GM19468 (cell line): ENCODE data around the gene BASP1.

ENCODE experiments used
- ATAC-seq: cut with Tn5 transposase; IDR thresholded peaks from one replicate; pipeline ENCODE4 v1.9.1; 2021; ENCODE audit warnings: mild to moderate bottlenecking, moderate library complexity, moderate number of reproducible peaks; ENCODE audit not compliant: unreplicated experiment; ENCODE audit errors: extremely low read depth

BASP1 gene

DNA sequence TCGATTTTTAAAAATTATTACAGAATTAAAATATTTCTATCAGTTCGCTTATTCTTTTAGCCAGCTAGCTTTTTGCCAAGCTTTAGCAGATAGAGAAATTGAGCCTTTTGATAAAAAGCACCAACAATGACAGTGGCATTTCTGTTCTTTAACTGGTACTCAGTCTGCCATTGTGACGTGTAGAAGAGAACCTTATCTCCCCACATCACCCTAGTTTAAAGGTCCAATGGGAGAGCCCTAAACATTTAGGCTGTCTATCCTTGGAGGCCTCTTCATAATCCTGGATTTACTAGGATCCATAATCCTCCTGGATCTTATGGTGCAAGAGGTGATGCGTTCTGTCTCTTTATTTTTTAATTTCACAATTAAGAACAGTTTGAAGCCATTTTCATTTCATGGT, 3.0 kb downstream of the BASP1 start:
- no peak for ATAC-seq

DNA sequence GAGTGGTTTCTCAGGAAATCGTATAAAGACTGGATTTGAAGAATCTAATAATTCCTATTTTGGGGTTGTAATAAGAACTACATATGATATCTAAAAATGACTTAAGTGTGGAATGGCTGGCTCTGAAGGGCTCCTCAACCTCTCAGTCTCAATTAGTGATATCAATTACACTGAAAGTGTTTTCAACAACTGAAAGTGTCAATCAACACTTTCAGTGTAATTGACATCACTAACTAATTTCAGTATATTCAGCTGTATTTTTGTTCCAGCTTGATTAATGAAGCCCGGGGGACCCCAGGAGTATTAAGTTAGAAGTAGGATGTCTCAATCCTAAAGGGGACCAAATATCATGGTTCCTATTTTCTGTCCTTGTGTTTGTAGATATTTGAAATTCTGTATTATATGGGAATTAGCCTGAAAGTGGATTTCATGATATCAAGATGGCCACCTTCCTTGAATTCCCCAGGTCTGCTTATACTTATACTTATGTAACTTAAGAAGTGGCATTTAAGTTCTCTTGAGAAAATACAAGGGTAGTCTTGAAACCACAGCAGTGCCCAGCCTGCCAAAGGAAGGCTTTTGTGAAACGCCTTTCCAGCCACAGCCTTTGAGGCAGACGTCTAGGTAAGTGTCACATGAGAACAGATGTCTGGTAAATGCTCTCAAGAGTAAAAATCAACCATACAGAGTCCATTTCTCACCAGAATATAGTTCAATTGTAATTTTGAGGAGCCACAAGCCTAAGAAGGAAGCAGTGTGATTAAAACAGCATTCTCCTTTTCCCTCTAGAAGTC, 4.6 kb downstream of the BASP1 start:
- no peak for ATAC-seq

DNA sequence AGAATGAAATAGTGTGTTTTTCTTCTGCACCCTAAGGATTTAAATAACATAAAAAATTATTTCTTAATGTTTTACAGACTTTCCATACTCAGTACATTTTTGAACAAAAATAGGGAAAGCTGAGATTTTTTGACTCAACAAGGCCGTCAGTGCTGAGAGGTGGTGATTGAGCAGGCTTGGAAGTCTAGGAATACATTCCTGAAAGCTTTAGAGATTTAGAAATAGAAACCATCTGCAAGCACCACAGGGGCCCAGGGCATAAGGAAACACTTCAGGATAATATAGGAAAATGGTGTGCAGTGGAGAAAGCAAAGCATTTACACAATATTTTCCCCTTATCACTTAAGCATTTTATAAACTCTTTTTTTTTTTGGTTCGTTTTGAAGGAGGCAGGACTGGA, 5.2 kb downstream of the BASP1 start:
- no peak for ATAC-seq

DNA sequence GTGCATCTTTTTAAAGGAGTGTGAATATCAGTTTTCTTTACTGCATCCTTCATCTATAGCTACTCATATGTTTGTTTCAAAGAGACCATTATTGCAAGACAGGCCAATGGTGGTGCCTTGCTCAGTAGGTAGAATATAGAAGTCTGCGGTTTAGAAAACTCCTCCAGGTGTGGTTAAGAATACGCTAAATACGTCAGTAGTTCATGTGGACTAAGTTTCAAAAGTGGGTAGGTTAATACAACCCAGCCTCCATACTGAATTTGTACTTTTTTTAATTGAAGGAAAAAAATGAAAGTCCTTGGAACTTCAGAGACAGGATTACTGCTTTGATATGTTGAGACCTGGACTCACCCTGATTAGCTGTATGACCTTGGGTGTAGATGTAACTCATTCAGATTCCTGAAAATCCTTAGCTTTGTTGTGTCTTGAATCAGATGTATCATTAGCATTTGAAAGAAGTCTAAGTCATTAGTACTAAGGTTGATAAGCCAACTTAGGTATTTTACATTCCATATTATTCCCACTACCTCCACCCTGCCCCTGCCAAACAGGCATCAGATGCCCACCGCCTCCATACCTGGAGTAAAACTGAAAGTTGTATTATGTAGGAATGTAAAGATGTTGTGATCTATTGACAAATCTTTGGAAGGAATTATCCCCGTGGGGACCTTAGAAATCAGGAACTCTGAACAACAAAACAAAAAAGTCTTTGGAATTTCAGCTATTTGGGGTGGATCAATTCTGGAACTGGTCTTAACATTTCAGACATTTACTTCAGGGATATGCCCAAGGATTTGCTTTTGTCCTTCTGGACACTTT, 6.1 kb downstream of the BASP1 start:
- peak; percentile 37 for ATAC-seq

DNA sequence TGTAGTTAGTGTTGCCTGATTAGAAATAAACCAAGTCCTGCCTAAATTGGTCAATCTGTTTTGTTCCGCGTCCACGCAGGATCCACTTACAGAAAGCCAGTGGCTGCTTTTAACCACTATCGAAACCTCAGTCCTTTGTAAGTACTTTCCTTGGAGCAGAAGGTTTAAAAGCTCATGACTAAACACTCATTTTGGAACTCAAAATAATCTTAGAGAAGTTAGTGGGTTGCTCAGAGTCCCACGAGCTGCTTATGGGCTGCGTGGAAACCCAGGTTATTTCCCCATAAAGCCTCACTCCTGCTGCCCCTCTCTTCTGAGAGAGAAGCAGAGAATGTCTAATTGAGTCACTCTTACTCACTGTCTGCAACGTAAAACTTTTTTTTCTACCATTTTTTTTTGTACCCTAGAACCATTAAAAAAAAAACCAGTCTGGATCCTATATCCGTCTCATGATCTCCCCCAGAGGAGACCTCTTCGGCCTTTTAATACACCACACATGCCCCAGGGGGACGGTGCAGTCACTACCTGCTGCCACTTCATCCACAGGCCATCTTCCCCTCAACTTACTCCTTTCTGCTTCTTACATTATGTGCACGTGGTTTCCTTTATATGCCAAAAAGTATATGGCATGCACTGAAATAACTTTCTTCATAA, 7.6 kb downstream of the BASP1 start:
- ATAC-seq, result no peak

DNA sequence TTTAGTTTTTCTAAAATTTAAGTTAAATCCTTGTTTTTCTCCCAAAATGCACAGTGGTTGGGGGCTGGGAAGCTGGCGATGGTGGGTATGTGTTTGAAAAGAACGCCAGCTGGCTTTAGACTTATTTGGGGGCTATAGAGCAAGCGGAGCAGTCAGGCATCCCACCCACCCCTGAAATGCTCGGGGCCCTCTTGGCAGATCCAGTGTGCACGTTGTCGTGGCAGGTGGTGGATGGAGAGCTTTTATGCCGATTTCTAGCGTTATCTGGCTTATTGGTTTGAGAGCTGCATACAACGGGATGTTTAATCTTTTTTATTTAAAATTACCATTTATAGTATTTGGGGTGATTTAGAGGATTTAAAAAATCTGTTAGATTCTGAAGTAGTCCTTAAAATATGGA, 8.1 kb downstream of the BASP1 start:
- no peak for ATAC-seq

DNA sequence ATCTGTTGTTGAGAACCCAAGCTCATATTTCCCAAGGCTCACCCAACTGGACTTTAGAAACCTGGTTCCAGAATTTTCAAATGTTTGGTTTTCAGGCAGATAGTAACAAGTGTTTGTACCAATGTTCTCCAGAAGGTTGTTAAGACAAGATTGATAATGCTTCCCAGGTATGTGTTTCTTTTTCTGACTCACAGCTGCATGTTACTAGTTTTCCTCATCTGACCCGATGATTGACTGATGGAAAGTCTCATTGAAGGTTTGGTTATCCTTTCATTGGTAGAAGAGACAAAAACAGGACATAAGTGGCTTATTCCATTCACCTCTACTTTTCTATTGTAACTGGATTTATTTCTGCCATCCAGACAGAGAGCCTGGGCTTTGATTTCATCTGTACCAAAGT, 10.4 kb downstream of the BASP1 start:
- no peak for ATAC-seq

DNA sequence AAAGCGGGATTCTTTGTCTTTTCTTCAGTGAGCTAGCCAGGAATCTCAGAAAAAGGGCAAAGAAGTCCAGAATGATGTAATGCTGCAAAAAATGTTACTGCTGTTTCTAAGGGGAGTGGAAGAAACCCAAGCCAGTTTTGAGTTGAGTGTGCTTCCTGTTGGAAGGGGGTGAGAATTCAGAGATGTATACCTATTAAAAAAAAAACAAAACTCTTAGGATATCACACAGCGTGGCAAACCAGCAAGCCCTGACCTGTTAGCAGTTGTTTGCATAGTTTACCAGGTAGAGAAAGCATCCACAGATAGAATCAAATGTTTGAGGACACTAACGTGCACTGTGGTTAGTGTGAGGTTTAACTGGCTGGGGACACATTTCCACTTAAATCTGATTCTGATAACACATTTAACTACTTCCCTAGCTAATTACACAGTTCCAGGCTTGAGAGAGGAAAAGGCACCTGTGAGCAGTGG, 11.4 kb downstream of the BASP1 start:
- peak; percentile 69 for ATAC-seq

DNA sequence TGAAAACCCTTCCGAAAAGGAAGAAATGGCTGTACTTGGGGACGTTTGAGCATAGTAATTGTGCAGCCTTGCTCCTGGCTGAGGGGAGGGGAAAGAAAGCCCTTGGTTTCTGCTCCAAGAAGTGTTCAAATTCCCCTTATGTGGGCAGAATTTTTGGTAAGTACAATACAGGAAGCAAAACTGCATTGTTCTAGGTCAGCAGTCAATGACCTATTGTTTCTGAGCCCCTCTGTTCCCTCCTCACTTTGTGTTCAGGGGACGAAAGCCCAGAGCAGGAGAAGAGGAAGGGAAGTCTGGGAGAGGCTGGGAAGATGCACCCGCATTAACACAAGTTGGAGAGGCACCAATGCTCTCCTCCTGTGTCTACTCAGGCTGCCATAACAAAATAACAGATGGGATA, 11.9 kb downstream of the BASP1 start:
- ATAC-seq, result peak; percentile 29

DNA sequence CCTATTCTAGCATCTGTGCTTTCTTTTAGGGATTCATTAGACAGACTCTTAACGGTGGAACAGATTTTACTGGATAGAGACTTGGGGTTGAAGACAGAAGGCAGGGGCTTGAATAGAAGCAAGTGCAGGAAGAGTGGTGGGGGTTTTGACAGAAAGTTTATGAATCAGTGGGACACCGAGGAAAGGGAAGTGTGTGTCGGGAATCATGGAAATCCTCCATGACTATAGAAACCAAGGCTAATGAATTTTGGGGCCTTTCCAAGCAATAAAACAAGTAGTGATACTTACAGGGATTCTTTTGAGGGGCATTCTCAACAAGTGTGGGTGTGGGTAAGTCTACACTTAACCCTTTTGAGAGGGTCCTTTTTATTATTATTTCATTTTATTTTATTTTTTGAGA, 12.8 kb downstream of the BASP1 start:
- no peak for ATAC-seq

DNA sequence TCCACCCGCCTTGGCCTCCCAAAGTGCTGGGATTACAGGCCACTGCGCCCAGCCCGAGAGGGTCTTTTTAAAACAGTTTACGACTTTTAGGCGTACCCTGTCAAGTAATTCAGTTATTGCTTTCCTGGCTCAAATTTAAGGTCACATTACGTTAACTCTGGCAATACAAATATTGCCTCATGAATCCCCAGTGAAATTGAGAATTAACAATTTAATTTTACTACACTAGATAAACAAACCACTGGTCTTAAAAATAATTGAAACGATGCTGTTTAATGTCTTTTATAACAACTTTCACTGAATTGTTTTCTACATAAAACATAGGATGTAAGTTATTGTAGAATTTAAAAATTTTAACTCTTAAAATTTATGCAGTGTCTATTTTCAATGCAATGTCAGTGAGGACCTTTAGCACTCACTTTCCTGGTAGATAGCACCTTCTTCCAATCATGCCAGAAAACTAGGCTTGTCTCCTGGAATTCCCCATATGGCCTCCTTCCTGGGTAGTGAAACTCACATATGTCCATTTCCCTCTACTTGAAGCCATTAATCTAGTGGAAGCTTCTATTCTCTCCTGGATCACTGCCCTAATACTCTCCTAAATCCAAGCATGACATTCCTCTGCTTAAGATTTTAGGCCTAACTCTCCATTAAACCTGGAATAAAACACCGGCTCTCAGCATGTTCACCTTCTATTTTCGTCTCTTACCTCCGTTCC, 13.5 kb downstream of the BASP1 start:
- ATAC-seq, result no peak

DNA sequence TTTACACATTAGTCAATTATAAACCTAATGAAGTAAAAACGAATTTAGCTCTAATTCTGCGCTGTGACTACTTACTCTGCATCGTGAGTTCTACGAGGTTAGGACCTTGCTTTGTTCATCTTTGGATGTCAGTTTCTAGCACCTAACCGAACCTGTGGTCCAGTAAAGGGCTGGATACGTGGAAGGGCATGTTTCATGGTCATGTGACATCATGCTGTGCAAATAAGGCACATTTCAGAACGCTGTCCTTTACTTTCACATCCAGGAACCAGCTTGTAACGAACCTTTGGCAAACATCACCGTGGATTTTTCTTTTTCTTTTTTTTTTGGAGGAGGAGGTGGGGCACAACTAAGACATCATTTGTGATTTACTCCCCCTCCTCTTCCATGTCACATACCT, 15.0 kb downstream of the BASP1 start:
- no peak for ATAC-seq

DNA sequence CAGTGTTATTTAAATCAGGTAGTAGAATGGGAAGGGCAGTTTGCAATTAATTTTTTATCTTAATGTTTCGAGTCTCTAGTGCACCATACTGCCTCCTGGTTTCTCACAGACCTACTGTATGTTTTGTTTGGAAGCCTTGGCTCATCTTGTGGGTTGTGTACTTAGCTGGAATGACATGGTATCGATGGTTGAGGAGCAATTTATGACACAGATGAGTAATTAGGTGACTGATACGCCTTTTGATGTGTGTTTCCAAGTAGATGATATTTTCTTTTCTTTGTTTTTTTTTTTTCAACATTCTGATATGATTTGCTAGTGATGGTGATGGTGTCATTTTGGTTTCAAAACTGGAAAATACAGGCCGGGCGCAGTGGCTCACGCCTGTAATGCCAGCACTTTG, 16.1 kb downstream of the BASP1 start:
- ATAC-seq, result no peak

DNA sequence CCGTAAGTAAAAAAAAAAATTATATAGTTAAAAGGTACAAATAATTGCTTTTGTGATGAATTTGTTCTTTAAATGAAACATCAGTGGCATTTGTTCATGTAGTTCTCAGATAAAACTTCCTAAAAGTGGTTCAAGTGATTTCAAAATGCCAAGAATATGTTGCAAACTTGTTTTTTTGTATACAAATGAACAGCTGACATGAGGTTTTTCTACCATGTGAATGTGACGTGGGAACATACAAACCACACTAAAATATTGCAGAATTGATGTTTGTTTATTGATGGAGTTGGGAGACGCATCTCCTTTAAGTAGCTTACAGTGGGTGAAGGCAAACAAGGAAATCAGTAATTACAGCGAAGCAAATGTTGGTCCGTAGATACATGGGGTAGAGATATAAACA, 16.9 kb downstream of the BASP1 start:
- no peak for ATAC-seq

DNA sequence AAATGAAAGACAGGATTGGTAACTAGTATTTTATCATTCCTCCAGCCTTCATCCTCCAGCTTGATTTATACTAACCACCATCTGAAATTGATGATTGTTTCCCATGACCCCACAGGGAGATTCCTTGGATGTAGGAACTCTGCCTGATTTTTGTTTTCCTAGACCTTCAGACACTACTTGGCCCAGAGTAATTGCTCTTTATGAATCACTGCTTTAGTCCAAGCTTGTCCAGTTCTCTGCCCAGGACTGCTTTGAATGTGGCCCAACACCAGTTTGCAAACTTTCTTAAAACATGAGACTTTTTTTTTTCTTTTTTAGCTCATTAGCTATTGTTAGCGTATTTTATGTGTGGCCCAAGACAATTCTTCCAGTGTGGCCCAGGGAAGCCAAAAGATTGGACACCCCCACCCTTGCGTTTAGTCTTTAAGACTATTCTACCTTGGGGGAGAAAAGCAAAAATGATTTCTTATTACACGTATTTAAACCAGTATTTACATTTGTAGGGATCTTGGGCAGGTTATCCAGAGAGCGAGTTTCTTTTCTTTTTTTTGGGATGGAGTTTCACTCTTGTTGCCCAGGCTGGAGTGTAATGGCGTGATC, 18.4 kb downstream of the BASP1 start:
- no peak for ATAC-seq

DNA sequence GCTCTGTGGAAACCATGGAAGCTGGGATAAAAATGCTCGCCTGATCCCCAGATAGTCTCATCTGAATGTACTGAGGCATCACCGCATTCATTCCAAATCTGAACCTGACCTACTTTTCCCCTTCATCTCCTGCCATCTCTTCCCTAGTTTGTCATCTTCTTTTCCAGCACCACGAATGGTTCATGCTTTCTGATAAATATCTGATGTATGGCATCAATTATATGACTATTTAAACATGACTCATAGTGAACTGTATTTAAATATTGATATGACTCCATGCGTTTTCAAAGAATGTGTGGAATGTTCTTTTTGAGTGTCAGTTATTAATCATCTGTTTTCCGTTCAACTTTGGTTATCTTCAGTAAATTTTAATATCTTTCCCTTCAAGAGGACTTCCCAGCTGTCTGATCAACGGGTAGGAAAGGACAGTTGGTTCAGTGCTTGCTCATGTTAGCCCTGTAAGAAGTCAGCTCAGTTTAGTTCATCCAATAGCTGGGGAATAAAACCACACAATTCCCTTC, 21.1 kb downstream of the BASP1 start:
- ATAC-seq, result no peak

DNA sequence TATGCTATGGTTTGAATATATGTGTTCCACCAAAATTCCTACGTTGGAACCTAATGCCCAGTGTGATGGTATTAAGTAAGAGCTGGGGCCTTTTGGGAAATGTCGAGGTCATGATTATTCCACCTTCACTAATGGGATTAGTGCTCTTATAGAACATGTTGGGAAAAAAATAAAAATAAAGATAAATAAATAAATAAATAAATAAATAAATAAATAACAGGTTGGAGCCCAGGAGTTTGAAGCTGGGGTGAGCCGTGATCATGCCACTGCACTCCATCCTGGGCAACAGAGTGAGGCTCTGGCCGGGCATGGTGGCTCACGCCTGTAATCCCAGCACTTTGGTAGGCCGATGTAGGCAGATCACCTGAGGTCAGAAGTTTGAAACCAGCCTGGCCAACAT, 22.5 kb downstream of the BASP1 start:
- no peak for ATAC-seq

DNA sequence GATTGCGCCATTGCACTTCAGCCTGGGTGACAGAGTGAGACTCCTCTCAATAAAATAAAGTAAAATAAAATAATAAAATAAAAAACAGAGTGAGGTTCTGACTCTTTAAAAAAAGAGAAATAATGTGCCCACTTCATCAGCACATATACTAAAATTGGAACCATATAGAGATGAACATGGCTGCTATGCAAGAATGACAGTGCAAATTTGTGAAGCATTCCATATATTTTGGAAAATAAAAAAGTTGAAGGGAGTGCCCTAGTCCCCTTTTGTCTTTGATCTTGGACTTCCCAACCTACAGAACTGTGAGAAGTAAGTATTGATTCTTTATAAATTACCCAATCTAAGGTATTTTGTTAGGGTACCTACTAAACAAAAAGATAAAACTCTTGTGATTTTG, 23.1 kb downstream of the BASP1 start:
- no peak for ATAC-seq

DNA sequence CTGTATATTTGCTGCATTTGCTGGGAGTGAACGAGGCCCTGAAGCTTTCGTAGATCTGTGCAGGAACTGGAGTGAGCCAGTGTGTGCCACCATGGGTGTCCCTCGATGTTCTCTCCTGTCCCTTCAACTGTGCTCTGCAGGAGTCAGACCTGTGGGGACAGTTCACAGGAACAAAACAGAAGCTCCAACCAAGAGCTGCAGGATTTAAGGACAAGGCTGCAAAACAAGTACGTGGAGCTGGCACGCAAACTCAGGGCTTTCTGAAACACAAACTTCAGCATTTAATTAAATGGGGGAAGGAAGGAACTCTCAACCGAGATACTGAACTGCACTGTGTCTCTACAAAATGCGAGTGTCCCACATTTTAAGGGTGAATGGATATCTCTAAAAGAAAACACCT, 24.2 kb downstream of the BASP1 start:
- ATAC-seq, result no peak
